HG02870 (cell line): ENCODE data around the gene NEDD4L.
"Not testable (repeated sequence)": the region's sequence is repeated elsewhere in the genome, so short reads cannot be mapped to it uniquely, and the experiment has no call there.

Experiments
- ATAC-seq: cut with Tn5 transposase; IDR thresholded peaks from one replicate; pipeline ENCODE4 v1.9.1; 2021; ENCODE audit warnings: mild to moderate bottlenecking, moderate library complexity; ENCODE audit not compliant: unreplicated experiment

NEDD4L gene

DNA sequence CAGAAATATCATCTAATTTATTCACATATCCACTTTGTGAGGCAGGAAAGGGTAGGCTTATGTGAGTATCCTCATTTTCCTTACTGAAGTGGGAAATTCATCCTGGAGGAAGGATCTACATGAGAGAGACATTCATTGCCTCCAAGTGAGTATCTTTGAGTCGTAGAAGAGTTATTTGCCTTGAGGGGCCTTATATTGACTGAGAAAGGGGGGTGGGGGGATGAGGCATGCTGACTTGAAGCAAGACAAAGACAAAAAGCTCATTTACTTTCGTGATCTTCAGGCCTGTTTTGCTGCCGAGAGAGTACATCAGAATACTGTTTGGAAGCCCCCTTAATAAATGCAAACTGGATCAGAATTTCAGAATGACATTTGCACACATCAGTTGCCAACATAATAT lies 17.6 kb upstream of the NEDD4L start:
- no peak for ATAC-seq

DNA sequence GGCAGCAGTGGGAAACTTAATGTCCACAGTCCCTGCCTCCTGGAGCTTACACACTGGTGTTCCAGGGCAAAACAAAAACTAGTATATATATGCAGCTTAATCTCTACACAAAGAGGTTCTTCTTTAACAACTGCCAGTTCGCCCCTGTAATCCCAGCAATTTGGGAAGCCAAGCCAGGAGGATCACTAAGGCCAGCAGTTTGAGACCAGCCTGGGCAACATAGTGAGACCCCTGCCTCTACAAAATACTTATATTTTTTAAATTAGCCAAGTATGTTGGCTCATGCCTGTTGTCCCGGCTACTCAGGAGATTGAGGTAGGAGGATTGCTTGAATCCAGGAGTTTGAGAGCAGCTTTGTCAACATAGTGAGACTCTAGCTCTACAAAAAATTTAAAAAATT lies 17.2 kb upstream of the NEDD4L start:
- ATAC-seq: no peak

DNA sequence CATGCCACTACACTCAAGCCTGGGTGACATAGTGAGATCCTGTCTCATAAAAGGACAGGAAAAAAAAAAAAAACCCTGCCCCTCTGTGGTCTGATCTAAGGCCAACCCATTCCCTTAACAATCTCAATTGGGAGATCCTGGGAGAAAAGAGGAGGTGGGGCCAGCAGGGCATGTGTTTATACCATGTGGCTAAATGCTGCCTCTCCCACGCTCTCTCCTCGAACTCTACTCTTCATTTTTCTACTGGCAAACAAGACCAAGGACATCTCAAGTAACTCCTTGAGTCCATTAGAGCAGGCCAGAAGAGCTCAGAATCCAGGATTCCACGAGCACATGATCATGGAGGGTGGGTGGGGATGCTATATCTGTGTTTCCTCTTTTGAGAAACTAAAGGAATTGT lies 16.7 kb upstream of the NEDD4L start:
- ATAC-seq: no peak

DNA sequence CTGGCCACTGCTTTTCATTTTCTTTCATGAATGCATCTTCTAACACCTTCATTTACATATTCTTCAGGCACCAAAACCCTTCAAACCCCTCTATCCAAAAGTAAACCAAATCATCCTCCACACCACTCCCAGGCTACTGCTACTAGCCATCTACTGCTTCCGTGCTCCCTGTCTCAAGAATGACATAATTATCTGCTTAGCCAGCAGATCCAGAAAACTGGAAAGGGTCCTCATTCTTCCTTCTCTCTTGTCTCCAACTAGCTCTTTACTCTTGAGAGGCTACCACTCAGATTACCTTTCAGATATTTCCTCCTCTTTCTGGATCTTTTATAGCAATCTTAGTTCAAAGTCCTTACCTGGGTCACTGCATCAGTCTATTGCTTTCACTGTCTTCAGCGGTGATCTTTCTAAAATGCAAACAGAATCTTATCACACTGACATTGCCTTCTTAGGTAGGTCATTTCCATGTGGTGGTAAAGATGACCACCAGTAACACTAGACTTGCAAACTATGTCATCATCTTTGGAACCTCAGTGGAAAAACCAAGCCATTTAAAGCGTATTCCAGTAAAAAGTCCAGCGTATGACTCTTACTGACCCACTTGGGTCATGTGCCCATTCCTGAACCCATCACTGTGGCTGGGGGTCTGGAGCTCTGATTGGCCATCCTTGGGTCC lies 15.8 kb upstream of the NEDD4L start:
- no peak for ATAC-seq

DNA sequence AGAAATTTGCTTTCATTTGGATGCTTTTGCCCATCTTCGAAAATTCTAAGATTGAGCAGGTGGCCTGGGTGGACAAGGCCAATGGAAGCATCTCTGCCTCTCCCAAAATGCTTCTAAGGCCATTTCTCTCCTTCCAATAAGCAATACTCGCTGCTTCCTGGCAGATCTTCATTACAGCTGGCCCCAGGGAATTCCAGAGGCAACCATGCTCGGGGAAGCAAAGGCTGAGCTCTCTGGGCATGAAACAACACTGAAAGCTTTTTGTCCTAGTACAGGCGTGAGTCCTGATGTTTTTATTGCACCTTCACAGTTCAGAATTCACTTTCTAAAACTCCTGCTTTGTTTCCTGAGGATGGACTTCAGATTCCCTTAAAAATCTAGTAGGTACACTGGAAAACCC lies 11.8 kb upstream of the NEDD4L start:
- ATAC-seq: no peak

DNA sequence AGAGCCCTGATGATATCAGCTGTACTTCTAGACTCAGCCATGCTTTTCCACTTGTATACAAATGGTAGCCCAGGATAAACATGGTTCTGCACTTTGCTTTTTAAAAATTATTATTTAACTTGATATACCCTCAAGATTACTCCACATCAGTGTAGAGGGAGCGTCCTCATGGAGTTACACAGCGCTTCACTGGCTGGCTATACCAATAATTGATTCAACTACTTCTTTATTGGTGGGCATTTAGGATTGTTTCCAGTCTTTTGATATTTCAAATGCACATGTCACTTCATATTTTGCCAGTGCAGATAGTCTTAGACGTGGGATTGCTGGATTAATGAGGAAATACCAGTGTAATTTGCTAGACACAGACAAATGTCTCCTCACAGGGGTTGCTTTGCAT lies 10.8 kb upstream of the NEDD4L start:
- no peak for ATAC-seq

DNA sequence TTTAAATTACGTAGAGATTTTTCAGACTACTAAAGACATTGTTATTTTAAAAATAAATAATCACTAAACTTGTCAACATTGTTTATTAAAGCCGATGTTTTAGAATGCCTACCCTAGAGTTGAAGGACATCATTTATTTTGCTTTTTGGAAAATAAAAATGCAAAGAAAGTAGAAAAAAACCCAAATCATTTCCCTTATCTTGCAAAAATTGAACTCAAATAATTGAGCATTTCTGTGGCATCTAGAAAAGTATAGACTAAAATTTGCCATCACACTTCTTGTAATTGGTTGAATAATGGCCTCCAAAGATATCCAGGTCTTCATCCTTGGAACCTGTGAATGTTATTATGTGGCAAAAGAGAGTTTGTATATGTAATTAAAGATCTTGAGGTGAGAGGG lies 9.7 kb upstream of the NEDD4L start:
- ATAC-seq: no peak

DNA sequence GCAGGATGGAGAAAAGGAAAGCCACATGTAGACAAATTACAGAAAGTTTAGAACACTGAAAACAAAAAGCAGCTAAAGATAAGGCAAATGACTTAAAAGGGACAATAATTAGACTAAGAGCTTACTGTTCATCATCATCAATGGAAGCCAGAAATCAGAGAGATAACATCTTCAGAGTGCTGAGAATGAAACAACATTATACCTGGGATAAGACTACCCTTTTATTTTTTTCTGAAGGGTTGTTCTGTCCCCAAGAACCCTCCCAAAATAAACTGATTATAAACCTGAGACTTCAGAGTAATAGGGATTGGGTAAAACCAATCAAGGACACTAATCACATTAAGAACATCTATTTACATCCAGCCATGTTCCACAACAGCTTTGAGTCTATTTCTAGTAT lies 6.9 kb upstream of the NEDD4L start:
- ATAC-seq: no peak

DNA sequence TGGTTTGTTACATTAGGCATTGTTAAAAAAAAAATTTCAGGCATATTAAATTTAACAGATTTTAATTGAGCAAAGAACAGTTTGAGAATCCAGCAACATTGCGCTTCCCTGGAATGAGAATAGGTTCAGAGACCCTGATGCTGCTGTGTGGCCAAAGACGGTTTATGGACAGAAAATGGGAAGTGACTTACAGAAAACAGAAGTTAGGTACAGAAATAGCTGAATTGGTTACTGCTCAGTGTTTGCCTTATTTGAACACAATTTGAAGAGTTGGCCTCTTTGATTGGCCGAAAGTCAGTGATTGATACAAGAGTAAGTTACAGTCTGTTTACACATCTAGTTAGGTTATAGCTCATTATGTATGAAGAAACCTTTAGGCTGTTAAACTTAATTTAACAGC lies 6.0 kb upstream of the NEDD4L start:
- peak; percentile 57 for ATAC-seq

DNA sequence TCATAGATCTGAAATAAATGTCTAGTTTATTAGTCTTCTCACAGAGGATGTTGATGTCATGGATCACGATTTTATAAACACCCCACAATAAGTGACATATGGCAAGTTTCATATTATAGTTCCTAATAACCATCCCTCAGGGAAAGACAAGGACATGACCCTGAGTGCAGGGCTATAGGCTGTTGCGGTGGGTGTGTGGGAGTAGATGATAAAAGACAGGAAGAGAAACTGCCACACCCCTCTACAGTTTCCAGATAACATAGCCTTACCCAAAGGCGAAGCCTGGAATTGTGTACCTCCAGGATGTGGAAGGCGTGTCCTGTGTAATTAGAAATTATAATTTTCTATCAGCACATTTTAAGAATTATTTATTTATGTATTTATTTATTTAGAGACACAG lies 2.4 kb upstream of the NEDD4L start:
- ATAC-seq: no peak

DNA sequence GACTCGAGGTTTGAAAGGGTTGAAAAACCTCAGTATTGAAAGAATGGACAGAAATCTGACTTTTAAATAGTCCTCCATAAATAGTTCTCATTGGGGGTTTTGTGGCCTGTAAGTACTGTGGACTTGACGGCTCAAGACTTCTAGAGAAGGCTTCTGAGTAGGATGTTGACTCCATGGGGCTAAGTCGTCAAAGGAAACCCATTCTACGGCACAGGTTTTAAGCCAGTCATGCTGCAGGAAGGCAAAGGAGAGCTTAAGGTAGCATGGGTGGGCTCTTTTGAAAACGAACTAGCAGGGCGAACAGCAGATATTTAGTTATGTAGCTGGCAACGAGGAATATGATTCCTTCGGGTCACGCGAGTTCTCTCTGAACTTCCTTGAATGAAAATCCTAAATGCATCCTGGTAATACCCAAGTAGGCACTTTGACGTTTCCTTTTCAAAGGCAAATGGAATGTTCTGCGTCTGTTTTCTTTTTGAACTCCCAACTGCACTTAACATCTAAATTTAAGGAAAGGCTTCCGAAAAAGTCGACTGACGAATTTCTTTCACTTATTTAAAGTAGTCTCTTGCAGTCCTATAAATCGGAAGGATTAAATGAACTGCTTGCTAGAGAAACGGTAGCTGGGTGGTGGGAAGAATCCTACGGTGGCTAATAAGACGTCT lies 1.1 kb upstream of the NEDD4L start:
- ATAC-seq: no peak

DNA sequence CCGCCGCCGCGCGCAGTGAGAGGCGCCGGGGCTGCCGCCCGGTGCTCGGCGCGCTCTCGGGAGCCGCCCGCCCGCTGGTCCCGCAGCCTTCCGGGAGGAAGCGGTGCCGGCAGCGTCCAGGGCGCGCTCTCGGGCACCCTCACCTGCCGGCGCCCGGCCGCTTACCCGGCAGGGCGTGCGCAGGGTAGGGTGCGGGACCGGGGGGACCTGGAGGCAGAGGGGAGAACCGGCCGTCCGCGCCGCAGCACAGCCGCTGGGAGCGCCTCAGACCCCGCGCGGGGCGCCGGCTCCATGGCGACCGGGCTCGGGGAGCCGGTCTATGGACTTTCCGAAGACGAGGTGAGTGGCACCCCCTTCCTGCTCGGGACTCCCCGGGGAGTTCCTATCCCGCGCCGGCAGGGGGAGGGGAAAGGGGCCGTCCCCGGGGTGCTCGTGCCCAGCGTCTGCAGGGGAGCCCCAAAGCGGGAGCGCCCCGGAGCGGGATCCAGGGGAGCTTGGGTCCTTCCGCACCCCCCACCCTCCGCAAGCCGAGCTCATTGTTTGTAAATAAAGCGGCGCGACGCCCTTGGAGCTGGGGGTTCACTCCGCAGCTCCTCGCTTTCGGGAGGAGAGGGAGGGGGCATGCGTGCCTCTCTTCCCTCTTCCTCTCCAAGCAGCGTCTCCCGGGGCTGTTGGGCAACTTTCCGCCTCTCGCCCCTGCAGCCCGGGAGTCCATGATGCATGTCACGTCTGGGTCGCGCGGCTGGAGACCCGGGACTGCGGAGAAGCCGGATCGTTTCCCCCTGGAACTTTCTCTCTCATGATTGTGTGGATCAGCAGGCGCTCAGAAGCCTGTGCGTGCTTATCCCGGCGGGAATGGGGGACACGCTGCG lies 580 bp downstream of the NEDD4L start:
- ATAC-seq: peak; percentile 25

DNA sequence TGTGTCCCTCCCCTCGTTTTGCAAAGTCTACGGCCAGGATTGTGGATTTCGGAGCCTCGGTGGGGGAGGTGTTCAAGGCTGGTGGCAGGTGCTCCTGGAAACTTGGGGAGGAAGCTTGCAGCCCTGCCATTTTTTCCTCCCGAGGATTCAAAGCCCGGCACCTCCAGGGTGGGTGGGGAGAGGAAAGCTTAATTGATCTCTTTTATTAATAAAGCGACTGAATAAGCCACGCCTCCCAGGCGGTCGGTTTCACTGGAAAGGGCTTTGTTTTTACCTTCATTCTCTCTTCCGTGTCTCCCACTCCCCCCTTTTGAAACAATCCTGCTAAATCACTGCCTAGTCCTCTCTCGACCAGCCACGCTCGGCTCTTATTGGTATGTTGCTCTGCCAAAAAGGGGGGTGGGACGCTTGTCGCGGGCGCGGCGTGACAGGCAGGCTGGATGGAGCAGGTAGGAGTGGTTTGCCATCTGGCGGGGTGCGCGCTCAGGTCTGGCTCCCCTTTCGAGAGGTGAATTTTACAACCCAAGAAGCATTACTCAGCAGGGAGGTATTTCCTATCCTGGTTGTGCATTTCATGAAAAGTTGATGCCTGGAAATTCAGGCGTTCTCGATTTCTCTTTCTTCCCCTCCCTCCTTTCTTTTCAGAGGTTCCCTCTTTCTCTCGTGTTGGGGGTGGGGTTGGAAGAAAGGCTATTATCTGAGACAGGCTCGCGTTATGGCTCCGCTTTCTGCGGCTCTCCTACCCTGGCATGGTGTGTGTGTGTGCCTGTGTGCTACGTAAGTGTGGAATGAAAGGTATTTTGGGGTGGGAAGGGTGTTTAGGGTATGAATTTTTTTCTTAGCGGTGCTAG lies 1.4 kb downstream of the NEDD4L start:
- ATAC-seq: no peak

DNA sequence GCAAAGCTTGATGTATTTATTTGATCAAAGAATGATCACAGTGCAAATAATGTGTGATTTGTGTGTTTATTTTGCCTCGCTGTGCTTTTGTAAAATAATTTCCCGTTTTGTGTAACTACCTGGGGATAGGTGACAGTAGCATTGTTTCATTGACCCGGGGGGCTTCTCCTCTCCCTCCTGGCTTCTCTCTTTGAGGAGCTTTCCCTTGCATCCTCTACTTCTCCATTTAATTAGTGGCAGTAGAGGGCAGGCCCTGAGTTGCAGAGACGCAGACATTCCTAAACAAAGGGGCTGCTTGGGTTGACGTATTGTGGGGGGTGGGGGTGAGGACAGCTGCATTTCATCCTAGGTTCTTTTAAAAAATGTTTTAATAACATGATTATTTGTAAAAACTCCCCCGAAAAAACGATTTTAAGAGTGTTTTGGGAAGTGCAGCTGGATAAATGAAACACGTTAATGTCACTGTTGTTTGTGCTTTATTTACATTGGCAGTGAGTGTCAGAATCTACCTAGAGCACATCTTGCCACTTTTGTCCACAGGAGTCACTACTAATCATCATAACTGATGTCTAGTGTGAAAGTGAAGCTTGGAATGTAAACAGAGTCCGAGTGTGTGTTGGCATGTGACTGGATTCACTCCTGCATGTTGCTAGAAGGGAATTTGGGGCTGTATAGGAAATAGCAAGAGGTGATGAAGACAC lies 2.2 kb downstream of the NEDD4L start:
- no peak for ATAC-seq

DNA sequence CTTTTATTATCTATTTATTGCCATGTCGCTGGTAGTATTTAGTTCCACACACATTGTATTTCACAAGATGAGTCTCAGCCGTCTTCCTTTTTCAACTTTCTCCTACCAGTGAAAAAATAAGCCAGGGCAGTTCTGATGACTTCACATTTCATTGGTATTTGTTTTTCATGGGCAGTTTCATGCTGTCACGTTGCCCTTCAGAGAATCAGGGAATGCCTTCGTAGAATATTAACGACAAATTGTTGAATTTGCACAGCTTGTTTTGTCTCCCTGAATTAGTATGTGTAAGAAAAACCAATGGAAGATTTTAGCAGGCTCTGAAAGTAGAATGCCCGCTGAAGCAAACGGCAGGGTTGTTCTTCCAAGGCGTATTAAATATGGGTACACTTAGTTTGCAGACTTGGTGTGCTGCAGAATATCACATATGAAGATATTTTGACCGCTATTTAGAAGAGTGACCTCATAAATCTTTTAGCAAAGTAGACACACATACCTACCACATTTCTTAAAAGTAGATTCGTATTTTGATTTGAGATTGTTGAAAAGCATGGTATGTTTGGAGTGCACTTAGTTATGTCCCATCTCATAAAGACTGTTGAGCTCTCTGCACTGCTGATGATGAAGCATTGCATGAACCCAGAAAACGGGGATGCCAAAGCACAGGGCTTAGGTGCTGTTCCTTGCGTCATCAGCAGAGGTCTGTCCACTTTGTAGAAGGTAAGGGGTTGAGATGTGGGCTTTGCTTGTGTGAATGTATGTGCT lies 2.9 kb downstream of the NEDD4L start:
- no peak for ATAC-seq

DNA sequence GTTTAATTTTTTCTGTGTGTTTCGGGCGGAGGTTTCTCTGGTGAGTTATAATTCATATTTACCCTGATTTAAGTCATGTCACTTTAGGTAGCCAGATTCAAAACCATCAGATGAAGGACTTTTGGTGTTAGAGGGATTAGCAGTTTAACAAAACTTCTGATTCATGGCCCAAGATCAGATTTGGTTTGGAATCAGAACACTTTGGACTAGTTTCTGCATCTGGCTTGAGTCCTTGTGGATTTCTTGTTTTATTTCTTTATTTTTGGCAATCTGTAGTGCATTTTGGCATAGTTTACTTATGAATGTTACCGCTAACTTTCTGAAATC lies 3.5 kb downstream of the NEDD4L start:
- ATAC-seq: no peak

DNA sequence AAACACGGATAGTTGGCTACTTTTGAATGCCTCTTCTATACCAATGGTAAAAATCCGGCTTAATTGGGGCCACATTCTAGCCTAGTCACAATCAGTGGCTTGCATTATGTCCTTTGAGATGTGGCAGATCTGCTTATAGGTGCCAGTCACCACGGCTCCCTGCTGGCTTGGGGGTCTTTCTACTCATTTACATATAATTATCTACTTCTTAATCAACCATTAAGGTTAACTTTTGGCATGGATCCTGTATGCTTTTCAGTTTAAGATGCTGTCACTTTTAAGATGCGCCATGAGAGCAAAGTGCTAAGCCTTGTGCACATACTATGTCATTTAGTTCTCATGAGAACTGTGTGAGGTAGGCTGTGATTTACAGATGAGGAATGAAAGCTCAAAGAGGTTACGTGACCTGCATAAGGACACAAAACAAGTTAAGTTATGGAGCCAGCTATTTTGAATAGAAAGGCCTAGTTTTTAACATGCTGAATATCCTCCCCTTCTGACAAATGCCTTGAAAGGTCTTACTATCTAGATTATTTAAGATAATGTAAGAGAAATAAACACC lies 4.1 kb downstream of the NEDD4L start:
- ATAC-seq: no peak

DNA sequence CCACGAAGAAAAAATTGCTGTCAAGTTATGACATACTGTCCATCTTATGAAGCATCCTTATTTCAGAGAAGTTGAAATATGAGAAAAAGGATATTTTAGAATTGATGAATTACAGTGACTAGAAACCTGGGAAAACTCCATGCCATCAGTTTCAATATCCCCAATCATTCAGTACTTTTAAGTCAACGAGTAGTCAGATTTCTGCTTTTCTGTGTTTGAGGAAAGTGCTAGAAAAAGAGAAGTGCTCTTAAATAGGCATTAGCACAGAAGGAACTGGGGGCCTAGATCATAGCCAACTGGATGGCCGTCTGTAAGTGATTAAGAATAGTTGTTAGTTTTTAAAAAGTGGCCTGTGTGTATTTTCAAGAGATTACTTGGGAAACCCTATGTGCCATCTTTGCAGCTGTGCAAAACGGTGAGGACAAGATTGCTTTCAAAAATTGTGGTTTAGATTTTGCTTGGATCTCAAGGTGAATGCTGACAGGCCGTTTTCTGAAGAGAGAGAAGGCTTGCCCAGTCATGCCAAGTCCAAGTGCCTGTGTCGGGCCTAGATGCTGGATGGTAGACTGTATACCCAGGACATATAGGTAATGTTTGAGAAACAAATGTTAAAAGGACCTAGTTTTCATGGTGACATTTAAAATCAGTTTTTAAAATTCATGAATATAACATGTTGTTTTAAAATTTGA lies 5.1 kb downstream of the NEDD4L start:
- ATAC-seq: no peak

DNA sequence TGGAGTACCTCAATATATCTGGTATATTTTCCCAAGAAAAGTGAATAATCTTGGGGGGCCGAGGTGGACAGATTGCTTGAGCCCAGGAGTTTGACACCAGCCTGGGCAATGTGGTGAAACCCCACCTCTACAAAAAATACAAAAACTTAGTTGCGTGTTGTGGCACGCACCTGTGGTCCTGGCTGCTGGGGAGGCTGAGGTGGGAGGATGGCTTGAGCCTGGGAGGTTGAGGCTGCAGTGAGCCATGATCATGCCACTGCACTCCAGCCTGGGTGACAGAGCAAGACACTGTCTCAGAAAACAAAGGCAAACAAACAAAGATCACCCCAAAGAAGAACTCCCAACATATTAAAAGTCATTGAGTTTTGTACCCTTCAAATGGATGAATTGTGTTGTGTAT lies 6.9 kb downstream of the NEDD4L start:
- not testable (repeated sequence) for ATAC-seq
